Nephron (organoid): Measurements from ENCODE around the gene LINS1.

Experiments used
- H3K27ac Mint-ChIP-seq, 3 experiments: 2 replicates each; pipeline ENCODE4 v1.8.0; 2020; ENCODE audit warnings: mixed read lengths in 3 of 3, mild to moderate bottlenecking in 2 of 3, moderate library complexity in 1 of 3
- H3K27me3 Mint-ChIP-seq: 2 replicates; pipeline ENCODE4 v1.8.0; 2021; ENCODE audit warnings: low read depth, mild to moderate bottlenecking, moderate library complexity, mixed read lengths
- H3K36me3 Mint-ChIP-seq: 2 replicates; pipeline ENCODE4 v1.8.0; 2020; ENCODE audit warnings: low read depth, mixed read lengths
- H3K4me1 Mint-ChIP-seq: 2 replicates; pipeline ENCODE4 v1.8.0; 2020; ENCODE audit warnings: mixed read lengths
- H3K4me3 Mint-ChIP-seq, 3 experiments: 2 replicates each; pipeline ENCODE4 v1.8.0; 2020; ENCODE audit warnings: mild to moderate bottlenecking in 3 of 3, mixed read lengths in 3 of 3, moderate library complexity in 2 of 3
- H3K9me3 Mint-ChIP-seq: 2 replicates; pipeline ENCODE4 v1.8.0; 2020; ENCODE audit warnings: mixed read lengths
- TF ChIP-seq, protein P1 (sequence below), 3 experiments: fragments of 200-600 bp; sonication (generic); IDR thresholded peaks; one replicate each; pipeline ENCODE4 v1.5.0; 2021; ENCODE audit warnings: antibody characterized with exemption in 3 of 3; ENCODE audit not compliant: unreplicated experiment in 3 of 3

LINS1 gene

DNA sequence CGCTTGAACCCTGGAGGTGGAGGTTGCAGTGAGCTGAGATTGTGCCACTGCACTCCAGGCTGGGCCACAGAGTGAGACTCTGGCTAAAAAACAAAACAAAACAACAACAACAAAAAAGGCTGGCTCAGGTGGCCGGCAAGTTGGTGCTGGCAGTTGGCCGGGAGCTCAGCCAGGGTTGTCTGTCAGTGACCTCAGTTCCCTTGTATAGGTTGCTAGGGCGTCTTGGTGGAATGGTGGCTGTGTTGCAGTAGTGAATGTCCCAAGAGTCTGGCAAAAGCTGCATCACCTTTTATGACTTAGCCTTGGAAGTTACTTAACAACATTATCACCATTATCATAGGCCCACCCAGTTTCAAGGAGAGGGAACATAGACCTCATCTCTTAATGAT lies 41.0 kb upstream of the LINS1 start:
- H3K36me3 Mint-ChIP-seq = peaks cover 4% of the 10 kb centered on the region
- no peaks in the 10 kb centered on the region for H3K9me3 Mint-ChIP-seq
- no peak overlapping the region for H3K4me3 Mint-ChIP-seq
- no peak overlapping the region for H3K27ac Mint-ChIP-seq
- H3K4me1 Mint-ChIP-seq = no peaks in the 10 kb centered on the region
- no peaks in the 10 kb centered on the region for H3K27me3 Mint-ChIP-seq
- TF ChIP-seq, protein P1, sequence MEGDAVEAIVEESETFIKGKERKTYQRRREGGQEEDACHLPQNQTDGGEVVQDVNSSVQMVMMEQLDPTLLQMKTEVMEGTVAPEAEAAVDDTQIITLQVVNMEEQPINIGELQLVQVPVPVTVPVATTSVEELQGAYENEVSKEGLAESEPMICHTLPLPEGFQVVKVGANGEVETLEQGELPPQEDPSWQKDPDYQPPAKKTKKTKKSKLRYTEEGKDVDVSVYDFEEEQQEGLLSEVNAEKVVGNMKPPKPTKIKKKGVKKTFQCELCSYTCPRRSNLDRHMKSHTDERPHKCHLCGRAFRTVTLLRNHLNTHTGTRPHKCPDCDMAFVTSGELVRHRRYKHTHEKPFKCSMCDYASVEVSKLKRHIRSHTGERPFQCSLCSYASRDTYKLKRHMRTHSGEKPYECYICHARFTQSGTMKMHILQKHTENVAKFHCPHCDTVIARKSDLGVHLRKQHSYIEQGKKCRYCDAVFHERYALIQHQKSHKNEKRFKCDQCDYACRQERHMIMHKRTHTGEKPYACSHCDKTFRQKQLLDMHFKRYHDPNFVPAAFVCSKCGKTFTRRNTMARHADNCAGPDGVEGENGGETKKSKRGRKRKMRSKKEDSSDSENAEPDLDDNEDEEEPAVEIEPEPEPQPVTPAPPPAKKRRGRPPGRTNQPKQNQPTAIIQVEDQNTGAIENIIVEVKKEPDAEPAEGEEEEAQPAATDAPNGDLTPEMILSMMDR (IDR thresholded peaks at IDR 0.05; ENCODE audit: unreplicated experiment in 3 of 3) = no peak

DNA sequence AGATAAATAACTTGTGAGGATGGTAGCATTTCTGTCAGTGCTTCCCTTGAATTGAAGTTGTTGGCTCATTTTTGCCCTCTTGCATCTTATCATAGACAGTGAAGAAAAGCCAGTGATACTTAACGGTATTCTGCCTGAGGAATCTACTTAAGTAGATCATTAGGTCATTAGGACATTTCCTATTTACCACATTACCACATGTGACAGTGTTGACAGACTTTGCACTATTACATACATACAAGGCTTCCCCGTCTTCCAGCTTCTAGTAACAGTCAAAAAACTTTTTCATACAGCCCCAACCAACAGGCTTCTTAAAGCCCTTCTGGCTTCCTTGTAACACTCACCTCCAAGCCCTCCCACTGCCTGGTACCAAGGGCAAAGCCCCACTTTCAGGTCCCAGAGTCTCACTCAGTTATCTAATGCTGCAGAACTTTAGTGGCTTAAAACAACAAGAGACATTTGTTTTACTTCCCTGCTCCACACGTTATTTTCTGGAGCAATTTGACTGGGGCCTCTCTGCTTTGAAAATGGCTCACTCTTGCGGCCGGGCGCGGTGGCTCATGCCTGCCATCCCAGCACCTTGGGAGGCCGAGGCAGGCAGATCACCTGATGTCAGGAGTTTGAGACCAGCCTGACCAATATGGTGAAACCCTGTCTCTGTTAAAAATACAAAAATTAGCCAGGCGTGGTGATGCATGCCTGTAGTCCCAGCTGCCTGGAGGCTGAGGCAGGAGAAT lies 40.4 kb upstream of the LINS1 start:
- no peaks in the 10 kb centered on the region for H3K9me3 Mint-ChIP-seq
- TF ChIP-seq, protein P1 (IDR thresholded peaks at IDR 0.05; ENCODE audit: unreplicated experiment in 3 of 3) = no peak
- no peaks in the 10 kb centered on the region for H3K4me1 Mint-ChIP-seq
- peaks cover 4% of the 10 kb centered on the region for H3K36me3 Mint-ChIP-seq
- H3K27ac Mint-ChIP-seq = no peak overlapping the region
- H3K4me3 Mint-ChIP-seq = no peak overlapping the region
- no peaks in the 10 kb centered on the region for H3K27me3 Mint-ChIP-seq

DNA sequence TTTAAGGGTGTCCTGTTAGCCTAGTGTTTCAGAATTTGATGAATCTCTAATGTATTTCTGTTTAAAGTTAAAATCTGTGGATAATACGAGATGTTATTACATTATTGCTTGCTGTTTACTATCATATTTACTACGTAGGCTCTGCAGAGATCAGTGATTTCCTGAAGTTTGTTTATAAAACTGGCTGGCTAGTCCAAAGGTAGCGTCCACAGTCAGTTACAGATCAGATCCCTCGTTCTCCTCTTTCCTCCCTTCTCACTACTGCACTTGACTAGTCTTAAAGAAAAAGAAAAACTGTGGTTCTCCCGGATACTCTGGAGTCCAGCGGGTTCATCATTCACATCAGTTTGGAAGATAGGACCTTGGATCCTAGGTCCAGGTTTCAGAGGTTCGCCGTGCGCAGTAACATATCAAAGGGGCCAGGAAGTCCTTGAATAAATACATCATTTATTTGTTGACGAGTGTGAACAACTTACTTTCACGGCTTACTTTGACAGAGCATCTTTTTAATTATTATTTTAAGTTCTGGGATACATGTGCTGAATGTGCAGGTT lies 36.3 kb upstream of the LINS1 start:
- Mint-ChIP-seq H3K27me3 (no peaks in the 10 kb centered on the region), H3K4me3 (no peak overlapping the region), H3K27ac (no peak overlapping the region), H3K4me1 (no peaks in the 10 kb centered on the region), H3K9me3 (no peaks in the 10 kb centered on the region), H3K36me3 (peaks cover 4% of the 10 kb centered on the region)
- TF ChIP-seq, protein P1 (IDR thresholded peaks at IDR 0.05; ENCODE audit: unreplicated experiment in 3 of 3) = no peak

DNA sequence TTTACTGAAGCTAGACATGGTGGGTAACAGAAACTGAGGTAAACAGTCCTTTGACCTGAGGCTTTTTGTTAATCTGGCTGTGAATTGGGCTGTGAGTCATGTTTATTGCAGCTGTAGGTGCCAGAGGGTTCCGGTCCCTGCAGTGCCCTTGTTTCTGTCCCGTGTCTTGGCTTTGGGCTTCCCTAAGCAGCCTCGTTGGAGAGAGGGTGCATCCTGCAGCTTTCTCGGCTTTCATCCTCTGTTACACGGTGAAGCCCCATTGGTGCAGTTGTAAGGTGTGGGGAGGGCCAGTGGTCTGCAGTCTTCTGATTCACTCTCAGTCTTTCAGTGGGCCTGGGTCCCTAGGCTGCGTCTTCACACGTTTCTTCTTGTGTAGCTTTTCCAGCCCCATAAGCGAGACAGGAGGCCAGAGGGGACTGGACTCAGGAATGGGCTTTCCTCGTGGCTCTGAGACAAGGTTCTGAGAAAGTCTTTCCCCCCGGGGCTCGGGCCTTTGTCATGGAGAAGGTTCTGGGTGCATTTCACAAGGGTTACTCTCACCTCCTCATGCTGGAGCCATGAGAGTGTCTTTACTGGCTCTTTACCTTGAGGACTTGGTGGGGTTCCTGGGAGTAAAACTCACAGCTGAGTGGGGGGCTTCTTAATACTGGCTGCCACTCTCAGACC lies 33.6 kb upstream of the LINS1 start:
- no peaks in the 10 kb centered on the region for H3K4me1 Mint-ChIP-seq
- H3K36me3 Mint-ChIP-seq = peaks cover 25% of the 10 kb centered on the region
- H3K4me3 Mint-ChIP-seq = no peak overlapping the region
- H3K27ac Mint-ChIP-seq = no peak overlapping the region
- TF ChIP-seq, protein P1 (IDR thresholded peaks at IDR 0.05; ENCODE audit: unreplicated experiment in 3 of 3) = no peak
- no peaks in the 10 kb centered on the region for H3K9me3 Mint-ChIP-seq
- no peaks in the 10 kb centered on the region for H3K27me3 Mint-ChIP-seq

DNA sequence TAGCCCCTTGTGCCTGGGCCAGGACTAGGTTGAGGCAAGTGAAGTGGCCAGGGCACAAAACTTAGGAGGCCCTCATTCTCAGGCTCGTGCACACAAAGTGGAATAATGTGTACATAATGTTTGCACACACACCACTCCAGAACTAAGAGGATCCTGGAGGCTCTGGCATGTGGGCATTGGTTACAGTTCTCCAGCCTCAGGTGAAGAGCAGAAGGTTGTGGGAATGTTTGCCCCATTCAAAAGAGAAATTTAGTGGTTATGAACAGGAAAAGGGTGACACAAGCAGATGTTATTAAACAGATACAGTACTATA lies 31.7 kb upstream of the LINS1 start:
- peaks cover 4% of the 10 kb centered on the region for H3K4me1 Mint-ChIP-seq
- H3K36me3 Mint-ChIP-seq = peaks cover 40% of the 10 kb centered on the region
- TF ChIP-seq, protein P1 (IDR thresholded peaks at IDR 0.05; ENCODE audit: unreplicated experiment in 3 of 3) = no peak
- no peaks in the 10 kb centered on the region for H3K27me3 Mint-ChIP-seq
- H3K4me3 Mint-ChIP-seq = no peak overlapping the region
- H3K27ac Mint-ChIP-seq = no peak overlapping the region
- no peaks in the 10 kb centered on the region for H3K9me3 Mint-ChIP-seq
